GM21825 (cell line): Measurements from ENCODE around the gene IQCK.
A peak's percentile ranks its signal among the peaks of the same experiment; 100 is the strongest.
"Not testable (repeated sequence)": the region's sequence is repeated elsewhere in the genome, so short reads cannot be mapped to it uniquely, and the experiment has no call there.

Experiments
- ATAC-seq: cut with Tn5 transposase; IDR thresholded peaks from one replicate; pipeline ENCODE4 v1.9.1; 2021; ENCODE audit warnings: mild to moderate bottlenecking, moderate library complexity; ENCODE audit not compliant: unreplicated experiment

Gene IQCK

DNA sequence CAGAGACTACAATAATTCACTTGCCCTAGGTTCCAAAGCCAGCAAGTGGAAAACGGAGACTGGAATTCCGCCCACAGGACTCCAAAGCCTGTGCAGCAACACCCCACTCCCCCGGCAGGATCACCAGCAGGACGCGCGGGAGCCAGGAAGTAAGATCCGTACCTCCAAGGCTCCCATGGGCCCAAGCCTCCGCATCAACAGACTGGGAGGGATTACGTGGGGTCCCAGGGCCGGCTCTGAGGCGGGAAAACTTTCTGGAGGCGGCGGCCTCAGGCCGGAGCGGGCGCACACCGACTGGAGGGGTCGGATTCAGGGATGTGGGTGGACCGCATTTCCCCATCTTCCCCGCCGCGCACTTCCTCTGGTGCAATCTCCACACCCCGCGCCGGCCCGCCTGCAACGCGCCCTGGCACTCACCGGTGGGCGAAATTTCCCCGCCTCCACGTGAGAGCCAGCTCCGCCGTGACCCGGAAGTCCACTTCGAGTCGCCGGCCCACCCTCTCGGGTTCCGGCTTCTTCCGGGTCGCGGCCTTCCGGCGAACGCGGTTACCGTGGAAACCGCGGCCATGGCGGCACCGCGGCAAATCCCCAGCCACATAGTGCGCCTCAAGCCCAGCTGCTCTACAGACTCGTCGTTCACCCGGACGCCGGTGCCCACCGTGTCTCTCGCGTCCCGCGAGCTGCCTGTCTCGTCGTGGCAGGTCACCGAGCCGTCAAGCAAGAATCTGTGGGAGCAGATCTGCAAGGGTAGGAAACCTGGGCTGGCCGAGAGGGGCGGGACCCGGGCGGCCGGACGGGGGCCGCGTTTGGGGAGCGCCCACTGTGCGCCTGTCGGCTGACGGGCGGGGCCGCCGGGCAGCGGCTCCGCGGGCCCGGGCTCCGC is at the start of gene IQCK, which contains the start of gene KNOP1:
Gene IQCK, plus strand, starts transcription at position 531 of the 883 bp plus-strand sequence. Its CDS starts 36 bp downstream, at position 567.
Gene KNOP1, minus strand, starts transcription at position 487 of the 883 bp plus-strand sequence. CDS start 3,192 bp downstream, outside the sequence.
- ATAC-seq: peak; percentile 93

DNA sequence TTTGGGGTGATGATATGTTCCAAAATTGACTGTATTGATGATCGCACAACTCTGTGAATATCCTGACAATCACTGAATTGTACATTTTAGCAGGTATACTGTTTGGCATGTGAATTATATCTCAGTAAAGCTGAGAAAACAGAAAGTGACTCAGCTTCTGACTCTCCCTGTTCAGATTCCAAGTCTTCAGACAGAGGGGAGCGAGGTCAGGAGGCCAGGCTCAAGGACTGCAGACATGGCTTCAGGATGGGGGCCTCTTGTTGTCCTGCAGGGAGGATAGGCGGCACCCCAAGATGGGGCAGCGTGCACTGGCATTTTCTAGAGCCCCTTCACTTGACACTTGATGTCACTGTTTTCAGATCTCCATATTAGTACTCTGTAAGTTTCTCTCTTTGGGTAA is 45.7 kb upstream of the IQCK start:
- ATAC-seq: no peak

DNA sequence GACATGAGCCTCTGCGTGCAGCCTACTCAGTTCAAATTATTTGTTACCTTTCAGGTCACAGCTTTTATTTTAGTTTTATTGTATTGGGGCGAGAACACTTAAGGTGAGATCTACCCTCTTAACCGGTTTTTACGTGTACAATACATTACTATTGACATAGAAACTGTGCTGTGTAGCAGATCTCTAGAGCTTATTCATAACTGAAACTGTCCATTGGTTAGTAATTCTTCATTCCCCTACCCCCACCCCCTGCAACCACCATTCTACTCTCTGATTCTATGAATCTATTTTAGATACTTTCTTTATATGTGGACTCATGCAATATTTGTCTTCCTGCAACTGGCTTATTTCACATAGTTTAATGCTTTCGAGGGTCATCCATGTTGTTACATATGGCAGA is 43.6 kb upstream of the IQCK start:
- no peak for ATAC-seq

GRCh38 chr16:19677402-19677801 is 40.7 kb upstream of the IQCK start:
- ATAC-seq: no peak

DNA sequence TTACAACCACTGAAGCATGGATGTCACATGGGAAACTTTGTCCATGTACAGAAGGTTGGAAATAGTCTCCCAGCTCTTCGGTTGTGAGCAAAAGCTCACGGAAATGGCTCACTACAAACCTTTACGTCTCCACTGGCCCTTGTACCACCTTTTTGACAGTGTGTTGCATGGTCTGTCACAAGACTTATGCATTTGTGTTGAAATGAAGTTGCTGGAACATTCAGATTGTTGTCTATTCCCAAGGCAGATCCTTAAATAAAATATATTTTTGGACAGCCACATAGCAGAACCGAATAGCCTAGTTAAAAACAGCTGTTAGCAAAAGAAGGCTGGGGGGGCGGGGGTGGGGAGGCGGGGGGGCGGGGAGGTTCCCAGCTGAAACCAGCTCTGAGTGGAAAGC is 39.3 kb upstream of the IQCK start:
- no peak for ATAC-seq

- not testable (repeated sequence) for ATAC-seq
Observed at GRCh38 chr16:19679281-19679680, 38.8 kb upstream of the IQCK start.

- ATAC-seq: no peak
Observed at GRCh38 chr16:19680881-19681340, 37.2 kb upstream of the IQCK start.

- no peak for ATAC-seq
Observed at GRCh38 chr16:19681637-19682036, 36.4 kb upstream of the IQCK start.

DNA sequence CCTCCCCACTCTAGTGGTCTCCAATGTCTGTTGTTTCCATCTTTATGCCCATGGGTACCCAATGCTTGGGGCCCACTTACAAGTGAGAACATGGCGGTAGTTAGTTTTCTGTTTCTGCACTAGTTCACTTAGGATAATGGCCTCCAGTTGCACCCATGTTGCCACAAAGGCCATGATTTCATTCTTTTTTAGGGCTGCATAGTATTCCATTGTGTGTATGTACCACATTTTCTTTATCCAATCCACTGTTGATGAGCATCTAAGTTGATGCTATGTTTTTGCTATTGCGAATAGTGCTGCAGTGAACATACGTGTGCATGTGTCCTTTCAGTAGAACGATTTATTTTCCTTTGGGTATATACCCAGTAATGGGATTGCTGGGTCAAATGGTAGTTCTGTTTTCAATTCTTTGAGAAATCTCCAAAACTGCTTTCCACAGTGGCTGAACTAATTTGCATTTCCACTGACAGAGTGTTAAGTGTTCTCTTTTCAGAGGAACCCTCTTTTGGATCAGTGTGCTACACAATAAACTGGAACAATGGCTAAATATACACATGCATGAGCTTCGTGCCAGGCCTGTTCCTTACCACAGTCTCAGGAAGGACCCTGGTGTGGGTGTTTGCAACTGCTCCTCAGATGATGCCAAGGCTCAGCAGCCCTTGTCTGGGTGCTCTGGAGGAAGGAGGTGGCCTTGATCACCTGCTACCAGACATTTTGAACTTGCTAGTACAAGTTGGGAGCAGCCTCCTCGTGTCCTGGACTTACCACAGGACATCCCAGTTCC is 34.4 kb upstream of the IQCK start:
- no peak for ATAC-seq

- no peak for ATAC-seq
Observed at GRCh38 chr16:19685176-19685575, 32.9 kb upstream of the IQCK start.

- ATAC-seq: no peak
Observed at GRCh38 chr16:19687279-19687678, 30.8 kb upstream of the IQCK start.

GRCh38 chr16:19688396-19689024 is 29.6 kb upstream of the IQCK start:
- no peak for ATAC-seq

DNA sequence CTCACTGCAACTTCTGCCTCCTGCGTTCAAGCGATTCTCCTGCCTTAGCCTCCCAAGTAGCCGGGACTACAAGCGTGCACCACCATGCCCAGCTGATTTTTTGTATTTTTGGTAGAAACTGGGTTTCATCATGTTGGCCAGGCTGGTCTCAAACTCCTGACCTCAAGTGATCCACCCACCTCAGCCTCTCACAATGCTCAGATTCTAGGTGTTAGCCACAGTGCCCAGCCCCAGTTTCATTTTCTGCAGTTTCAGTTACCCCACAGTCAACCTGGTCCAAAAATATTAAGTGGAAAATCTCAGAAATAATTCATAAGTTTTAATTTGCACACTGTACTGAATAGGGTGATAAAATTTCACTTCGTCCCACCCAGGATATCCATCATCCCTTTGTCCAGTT is 28.7 kb upstream of the IQCK start:
- no peak for ATAC-seq

DNA sequence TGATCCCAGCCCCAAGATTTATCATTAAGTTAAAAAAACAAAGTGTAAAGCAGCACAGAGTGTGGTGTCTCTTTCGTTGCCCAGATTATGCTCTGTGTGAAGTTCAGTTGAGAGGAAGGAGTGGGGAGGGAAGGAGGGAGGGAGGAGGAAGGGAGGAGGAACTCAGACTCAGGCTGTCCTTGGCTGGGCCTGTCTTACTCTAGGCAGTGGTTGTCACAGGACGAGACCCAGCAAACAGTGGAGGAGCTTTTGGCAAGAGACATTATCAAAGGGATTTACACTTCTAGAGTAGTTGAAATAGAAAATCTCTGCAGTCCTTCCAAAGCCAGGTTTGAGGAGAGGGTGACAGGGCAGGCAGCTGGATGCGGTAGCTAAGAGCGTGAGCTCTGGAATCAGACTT is 27.9 kb upstream of the IQCK start:
- no peak for ATAC-seq

DNA sequence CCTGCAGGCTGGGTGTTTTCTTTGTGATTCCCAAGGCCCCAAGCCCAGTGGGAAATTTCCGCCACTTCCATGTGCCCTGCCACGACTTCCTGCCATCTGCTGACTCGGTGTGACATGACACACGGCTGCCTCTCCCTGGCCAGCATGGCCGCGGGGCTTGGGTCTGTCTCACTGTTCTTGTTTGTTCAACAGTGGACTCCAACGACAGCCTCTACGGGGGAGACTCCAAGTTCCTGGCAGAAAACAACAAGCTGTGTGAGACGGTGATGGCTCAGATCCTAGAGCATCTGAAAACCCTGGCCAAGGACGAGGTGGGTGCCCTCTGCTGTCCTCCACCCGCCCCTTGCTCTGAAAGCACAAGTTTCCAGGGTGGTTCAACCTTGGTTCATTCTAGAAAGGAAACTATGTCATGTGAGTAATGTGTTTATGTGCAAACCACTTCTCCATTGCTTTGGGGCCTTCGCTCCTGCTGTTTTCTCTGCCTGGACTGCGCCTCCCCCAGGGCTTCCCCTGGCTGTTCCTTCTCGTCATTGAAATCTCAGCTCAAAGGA is 26.8 kb upstream of the IQCK start:
- ATAC-seq: no peak

- ATAC-seq: no peak
Observed at GRCh38 chr16:19694989-19695388, 23.1 kb upstream of the IQCK start.

- no peak for ATAC-seq
Observed at GRCh38 chr16:19696328-19696727, 21.7 kb upstream of the IQCK start.

DNA sequence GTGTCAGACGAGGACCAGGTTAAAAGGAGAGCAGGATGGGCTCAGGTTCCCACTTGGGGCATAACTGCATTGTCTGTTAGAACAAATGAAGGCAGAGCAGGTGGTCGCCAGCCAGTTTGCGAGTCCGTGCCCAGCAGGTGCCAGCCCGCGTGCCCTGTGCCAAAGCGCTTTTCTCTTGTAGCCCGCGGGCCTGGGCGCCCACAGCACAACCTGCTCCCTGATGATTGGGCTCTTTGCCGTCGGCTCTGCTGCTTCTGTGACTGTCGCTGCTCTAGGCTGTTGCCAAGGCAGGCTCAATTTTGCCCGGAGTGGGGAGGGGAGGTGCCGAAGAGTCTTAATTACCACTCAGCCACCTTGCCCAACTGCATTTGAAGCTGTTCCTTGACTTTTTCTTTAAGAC is 21.1 kb upstream of the IQCK start:
- ATAC-seq: no peak

DNA sequence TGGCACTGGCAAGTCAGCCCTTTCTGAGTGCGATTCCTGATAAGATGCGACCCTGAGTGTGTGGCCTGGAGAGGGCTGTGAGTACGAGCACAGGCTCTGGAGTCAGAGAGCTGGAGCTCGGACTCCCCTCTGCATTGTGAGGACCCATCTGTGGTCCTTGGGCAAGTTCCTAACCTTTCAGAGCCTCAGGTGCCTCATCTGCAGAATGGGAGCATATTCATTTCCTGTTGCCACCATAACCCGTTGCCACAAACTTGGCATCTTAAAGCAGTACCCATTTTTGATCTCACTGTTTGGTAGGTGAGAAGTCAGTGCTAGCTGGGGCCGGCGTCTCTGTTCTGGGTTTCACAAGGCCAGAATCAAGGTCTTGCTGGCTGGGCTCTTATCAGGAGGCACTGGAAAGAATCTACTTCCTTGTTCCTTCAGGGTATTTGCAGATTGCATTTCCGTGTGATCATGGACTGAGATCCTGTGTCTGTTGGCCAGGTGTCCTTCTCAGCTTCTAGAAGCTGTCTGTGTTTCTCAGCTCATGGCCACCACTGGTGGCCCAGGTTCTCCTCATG is 20.2 kb upstream of the IQCK start:
- no peak for ATAC-seq
